PFSK-1 (cell line): ENCODE measurements around the gene MEF2D.

Experiments used
- FOXP2 ChIP-seq: optimal IDR thresholded peaks from 2 replicates; pipeline ENCODE3; 2011; ENCODE audit warnings: borderline replicate concordance, control low read depth, inconsistent platforms; ENCODE audit not compliant: insufficient read depth; ENCODE audit errors: extremely low read length, extremely low read depth
- POLR2AphosphoS5 ChIP-seq: IDR thresholded peaks from 2 replicates; pipeline ENCODE4 v1.6.1; 2012; ENCODE audit warnings: low read depth, mild to moderate bottlenecking, control low read depth, low read length, moderate library complexity
- REST ChIP-seq, 2 experiments: IDR thresholded peaks; 2 replicates each; pipeline versions ENCODE4 v1.6.1 to v1.8.0; 2011 to 2012; ENCODE audit warnings: low read depth in 2 of 2, low read length in 2 of 2, control low read depth in 1 of 2, inconsistent platforms in 1 of 2, mild to moderate bottlenecking in 1 of 2, moderate library complexity in 1 of 2; ENCODE audit not compliant: insufficient read depth in 1 of 2
- SIN3A ChIP-seq: IDR thresholded peaks from 2 replicates; pipeline ENCODE4 v1.6.1; 2012; ENCODE audit warnings: mild to moderate bottlenecking, low read length, moderate library complexity, borderline replicate concordance; ENCODE audit not compliant: insufficient read depth
- TAF1 ChIP-seq: IDR thresholded peaks from 2 replicates; pipeline ENCODE4 v1.6.1; 2012; ENCODE audit warnings: low read length, control low read depth, borderline replicate concordance; ENCODE audit not compliant: insufficient read depth

Gene MEF2D

GRCh38 chr1:156530006-156530405, 29.4 kb upstream of the MEF2D start:
- TF ChIP-seq SIN3A (no peak), TAF1 (no peak), POLR2AphosphoS5 (no peak), FOXP2 (no peak), REST (IDR thresholded peaks at IDR 0.05; ENCODE audit: insufficient read depth in 1 of 2, low read depth in 2 of 2, low read length in 2 of 2) (no peak)

- TF ChIP-seq SIN3A (no peak), FOXP2 (no peak), TAF1 (no peak), POLR2AphosphoS5 (no peak), REST (IDR thresholded peaks at IDR 0.05; ENCODE audit: insufficient read depth in 1 of 2, low read depth in 2 of 2, low read length in 2 of 2) (no peak)
Measured at GRCh38 chr1:156528875-156529425, 28.4 kb upstream of the MEF2D start.

GRCh38 chr1:156528231-156528630, 27.7 kb upstream of the MEF2D start:
- TF ChIP-seq REST (IDR thresholded peaks at IDR 0.05; ENCODE audit: insufficient read depth in 1 of 2, low read depth in 2 of 2, low read length in 2 of 2) (no peak), FOXP2 (no peak), TAF1 (no peak), POLR2AphosphoS5 (no peak), SIN3A (no peak)

- TF ChIP-seq TAF1: no peak
- no peak for TF ChIP-seq POLR2AphosphoS5
- TF ChIP-seq SIN3A: no peak
- TF ChIP-seq REST (IDR thresholded peaks at IDR 0.05; ENCODE audit: insufficient read depth in 1 of 2, low read depth in 2 of 2, low read length in 2 of 2): no peak
- TF ChIP-seq FOXP2: no peak
Measured at GRCh38 chr1:156527584-156527983, 27.0 kb upstream of the MEF2D start.
